Breast epithelium (tissue), 3 donors: ENCODE results near the gene HS6ST3.

Experiments used
- POLR2AphosphoS5 ChIP-seq, 3 donors: sonication (generic); formaldehyde crosslinking; IDR thresholded peaks; one replicate each; pipeline ENCODE4 v1.6.1; 2017; ENCODE audit warnings: antibody characterized with exemption in 3 of 3
- TF ChIP-seq, protein P1 (sequence below), 3 donors: fragments of 450-650 bp; IDR thresholded peaks; one replicate each; pipeline ENCODE4 v1.5.1; 2016 to 2017; ENCODE audit warnings: antibody characterized with exemption in 3 of 3, mild to moderate bottlenecking in 3 of 3, moderate library complexity in 3 of 3

GRCh38 chr13:96667294-96668018 lies 577.5 kb downstream of the HS6ST3 start:
- no peak for TF ChIP-seq POLR2AphosphoS5 (IDR thresholded peaks at IDR 0.05)
- TF ChIP-seq, protein P1, sequence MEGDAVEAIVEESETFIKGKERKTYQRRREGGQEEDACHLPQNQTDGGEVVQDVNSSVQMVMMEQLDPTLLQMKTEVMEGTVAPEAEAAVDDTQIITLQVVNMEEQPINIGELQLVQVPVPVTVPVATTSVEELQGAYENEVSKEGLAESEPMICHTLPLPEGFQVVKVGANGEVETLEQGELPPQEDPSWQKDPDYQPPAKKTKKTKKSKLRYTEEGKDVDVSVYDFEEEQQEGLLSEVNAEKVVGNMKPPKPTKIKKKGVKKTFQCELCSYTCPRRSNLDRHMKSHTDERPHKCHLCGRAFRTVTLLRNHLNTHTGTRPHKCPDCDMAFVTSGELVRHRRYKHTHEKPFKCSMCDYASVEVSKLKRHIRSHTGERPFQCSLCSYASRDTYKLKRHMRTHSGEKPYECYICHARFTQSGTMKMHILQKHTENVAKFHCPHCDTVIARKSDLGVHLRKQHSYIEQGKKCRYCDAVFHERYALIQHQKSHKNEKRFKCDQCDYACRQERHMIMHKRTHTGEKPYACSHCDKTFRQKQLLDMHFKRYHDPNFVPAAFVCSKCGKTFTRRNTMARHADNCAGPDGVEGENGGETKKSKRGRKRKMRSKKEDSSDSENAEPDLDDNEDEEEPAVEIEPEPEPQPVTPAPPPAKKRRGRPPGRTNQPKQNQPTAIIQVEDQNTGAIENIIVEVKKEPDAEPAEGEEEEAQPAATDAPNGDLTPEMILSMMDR (IDR thresholded peaks at IDR 0.05), result no peak
